Parathyroid adenoma (tissue), 2 donors: ENCODE measurements around the gene YBX2.

Experiments
- H2AFZ ChIP-seq: fragments of 300-600 bp; sonication (generic); one replicate; pipeline ENCODE4 v1.7.0; 2017; ENCODE audit warnings: antibody characterized with exemption, mild to moderate bottlenecking
- H3K27ac ChIP-seq: fragments of 300-600 bp; sonication (generic); one replicate; pipeline ENCODE4 v1.7.0; 2017
- H3K27me3 ChIP-seq: fragments of 300-600 bp; sonication (generic); one replicate; pipeline ENCODE4 v1.7.0; 2017; ENCODE audit warnings: low read length; ENCODE audit not compliant: control insufficient read depth, insufficient read depth
- H3K36me3 ChIP-seq: fragments of 300-600 bp; sonication (generic); one replicate; pipeline ENCODE4 v1.7.0; 2017; ENCODE audit warnings: low read length; ENCODE audit not compliant: control insufficient read depth, insufficient read depth
- H3K4me1 ChIP-seq: fragments of 300-600 bp; sonication (generic); one replicate; pipeline ENCODE4 v1.7.0; 2017; ENCODE audit warnings: control low read depth
- H3K4me2 ChIP-seq: fragments of 300-600 bp; sonication (generic); one replicate; pipeline ENCODE4 v1.7.0; 2017; ENCODE audit warnings: low read length
- H3K4me3 ChIP-seq: fragments of 300-600 bp; sonication (generic); one replicate; pipeline ENCODE4 v1.7.0; 2017; ENCODE audit warnings: low read depth, low read length
- H3K79me2 ChIP-seq: fragments of 300-600 bp; sonication (generic); one replicate; pipeline ENCODE4 v1.7.0; 2017; ENCODE audit warnings: control low read depth
- H3K9ac ChIP-seq: fragments of 300-600 bp; sonication (generic); one replicate; pipeline ENCODE4 v1.7.0; 2017; ENCODE audit warnings: mild to moderate bottlenecking
- H3K9me3 ChIP-seq: fragments of 300-600 bp; sonication (generic); one replicate; pipeline ENCODE4 v1.7.0; 2017; ENCODE audit warnings: low read length; ENCODE audit not compliant: control insufficient read depth
- TF ChIP-seq, protein P1 (sequence below): fragments of 300-600 bp; sonication (generic); IDR thresholded peaks from one replicate; pipeline ENCODE4 v1.7.0; 2017; ENCODE audit warnings: antibody characterized with exemption, mild to moderate bottlenecking
- donor health status: primary hyperparathyroidism.

The YBX2 gene

DNA sequence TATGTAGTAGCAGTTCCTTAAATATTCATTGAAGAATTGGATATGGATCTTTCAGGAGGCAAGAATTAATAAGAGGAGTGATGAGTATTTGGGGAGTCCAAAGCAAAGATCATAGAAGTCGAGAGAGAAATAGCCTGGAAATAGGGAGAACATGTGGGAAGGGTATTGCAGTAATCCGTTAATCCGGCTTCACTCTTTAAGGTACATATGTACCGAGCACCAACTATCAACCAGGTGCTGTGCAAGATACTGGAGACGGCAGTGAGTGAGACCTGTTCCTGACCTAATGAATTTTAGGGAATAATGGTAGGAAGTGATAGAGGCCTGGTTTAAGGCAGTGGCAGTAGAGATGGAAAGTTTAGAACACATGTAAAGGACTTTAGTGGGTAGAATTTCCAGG is 41.4 kb downstream of the YBX2 start:
- H3K4me1 ChIP-seq: peaks cover 20% of the 10 kb centered on the region

GRCh38 chr17:7252176-7253043 is 42.0 kb downstream of the YBX2 start, which contains the start of gene ELP5:
TSS of gene ELP5 (plus strand) at chr17:7252215. CDS start at chr17:7252551, 336 bp downstream.
- Histone ChIP-seq H3K4me1 (peaks cover 20% of the 10 kb centered on the region), H3K9me3 (no peaks in the 10 kb centered on the region), H3K27ac (peak within 1 kb of the TSS; percentile 94)

More for the DNA sequence above, 41.4 kb downstream of the YBX2 start:
- Histone ChIP-seq H3K27ac (peak overlapping the region; percentile 94), H3K4me2 (peak overlapping the region; percentile 96), H3K4me3 (peak overlapping the region; percentile 89), H3K79me2 (peaks cover 37% of the 10 kb centered on the region), H3K9ac (no peak overlapping the region), H3K9me3 (no peaks in the 10 kb centered on the region), H3K36me3 (no peaks in the 10 kb centered on the region), H2AFZ (no peak overlapping the region), H3K27me3 (no peaks in the 10 kb centered on the region)
- TF ChIP-seq, protein P1, sequence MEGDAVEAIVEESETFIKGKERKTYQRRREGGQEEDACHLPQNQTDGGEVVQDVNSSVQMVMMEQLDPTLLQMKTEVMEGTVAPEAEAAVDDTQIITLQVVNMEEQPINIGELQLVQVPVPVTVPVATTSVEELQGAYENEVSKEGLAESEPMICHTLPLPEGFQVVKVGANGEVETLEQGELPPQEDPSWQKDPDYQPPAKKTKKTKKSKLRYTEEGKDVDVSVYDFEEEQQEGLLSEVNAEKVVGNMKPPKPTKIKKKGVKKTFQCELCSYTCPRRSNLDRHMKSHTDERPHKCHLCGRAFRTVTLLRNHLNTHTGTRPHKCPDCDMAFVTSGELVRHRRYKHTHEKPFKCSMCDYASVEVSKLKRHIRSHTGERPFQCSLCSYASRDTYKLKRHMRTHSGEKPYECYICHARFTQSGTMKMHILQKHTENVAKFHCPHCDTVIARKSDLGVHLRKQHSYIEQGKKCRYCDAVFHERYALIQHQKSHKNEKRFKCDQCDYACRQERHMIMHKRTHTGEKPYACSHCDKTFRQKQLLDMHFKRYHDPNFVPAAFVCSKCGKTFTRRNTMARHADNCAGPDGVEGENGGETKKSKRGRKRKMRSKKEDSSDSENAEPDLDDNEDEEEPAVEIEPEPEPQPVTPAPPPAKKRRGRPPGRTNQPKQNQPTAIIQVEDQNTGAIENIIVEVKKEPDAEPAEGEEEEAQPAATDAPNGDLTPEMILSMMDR: no peak

DNA sequence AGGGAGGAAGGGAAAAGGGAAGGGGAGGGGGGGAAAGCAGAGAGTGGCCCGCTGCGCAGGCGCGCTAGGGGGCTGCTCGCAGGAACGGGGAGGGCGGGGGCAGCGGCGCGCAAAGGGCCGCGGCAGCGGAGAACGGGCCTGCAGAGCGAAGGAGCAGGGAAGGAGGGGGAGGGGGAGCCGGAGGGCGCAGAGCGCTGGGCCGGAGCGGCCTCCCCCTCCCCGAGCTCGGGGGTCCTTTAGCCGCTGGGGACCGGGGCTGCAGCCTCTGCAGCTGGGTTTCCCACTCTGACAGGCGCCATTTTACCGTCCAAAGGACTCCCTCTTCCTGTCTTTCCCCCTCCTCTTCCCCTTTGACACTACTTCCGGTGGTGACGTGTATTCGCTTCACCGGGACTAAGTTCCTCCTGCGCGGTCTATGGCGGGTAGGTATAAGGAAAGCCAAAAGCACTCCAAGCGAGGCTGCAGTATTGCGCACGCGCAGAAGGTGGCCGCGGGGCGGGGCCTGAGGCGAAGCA is 42.7 kb downstream of the YBX2 start, which contains the start of gene CTDNEP1:
Gene CTDNEP1 (minus strand): TSS at position 74 of the 515 bp plus-strand sequence. CDS start 438 bp downstream, outside the sequence.
- Histone ChIP-seq H3K4me3 (peak within 1 kb of the TSS; percentile 89), H3K36me3 (no peaks in the 10 kb centered on the region), H3K9ac (peak within 1 kb of the TSS; percentile 21), H3K9me3 (no peaks in the 10 kb centered on the region), H3K4me1 (peaks cover 20% of the 10 kb centered on the region), H3K27ac (peak within 1 kb of the TSS; percentile 94), H2AFZ (peak within 1 kb of the TSS; percentile 70), H3K4me2 (peak within 1 kb of the TSS; percentile 96), H3K79me2 (peaks cover 50% of the 10 kb centered on the region), H3K27me3 (no peaks in the 10 kb centered on the region)
- TF ChIP-seq, protein P1: no peak

More at GRCh38 chr17:7252176-7253043, 42.0 kb downstream of the YBX2 start, which contains the start of gene ELP5:
- peak within 1 kb of the TSS; percentile 70 for H2AFZ ChIP-seq
- H3K4me2 ChIP-seq: peak within 1 kb of the TSS; percentile 96
- no peaks in the 10 kb centered on the region for H3K27me3 ChIP-seq
- peaks cover 43% of the 10 kb centered on the region for H3K79me2 ChIP-seq
- H3K9ac ChIP-seq: peak within 1 kb of the TSS; percentile 21
- TF ChIP-seq, protein P1: peak; percentile 62
- no peaks in the 10 kb centered on the region for H3K36me3 ChIP-seq
- H3K4me3 ChIP-seq: peak within 1 kb of the TSS; percentile 89

DNA sequence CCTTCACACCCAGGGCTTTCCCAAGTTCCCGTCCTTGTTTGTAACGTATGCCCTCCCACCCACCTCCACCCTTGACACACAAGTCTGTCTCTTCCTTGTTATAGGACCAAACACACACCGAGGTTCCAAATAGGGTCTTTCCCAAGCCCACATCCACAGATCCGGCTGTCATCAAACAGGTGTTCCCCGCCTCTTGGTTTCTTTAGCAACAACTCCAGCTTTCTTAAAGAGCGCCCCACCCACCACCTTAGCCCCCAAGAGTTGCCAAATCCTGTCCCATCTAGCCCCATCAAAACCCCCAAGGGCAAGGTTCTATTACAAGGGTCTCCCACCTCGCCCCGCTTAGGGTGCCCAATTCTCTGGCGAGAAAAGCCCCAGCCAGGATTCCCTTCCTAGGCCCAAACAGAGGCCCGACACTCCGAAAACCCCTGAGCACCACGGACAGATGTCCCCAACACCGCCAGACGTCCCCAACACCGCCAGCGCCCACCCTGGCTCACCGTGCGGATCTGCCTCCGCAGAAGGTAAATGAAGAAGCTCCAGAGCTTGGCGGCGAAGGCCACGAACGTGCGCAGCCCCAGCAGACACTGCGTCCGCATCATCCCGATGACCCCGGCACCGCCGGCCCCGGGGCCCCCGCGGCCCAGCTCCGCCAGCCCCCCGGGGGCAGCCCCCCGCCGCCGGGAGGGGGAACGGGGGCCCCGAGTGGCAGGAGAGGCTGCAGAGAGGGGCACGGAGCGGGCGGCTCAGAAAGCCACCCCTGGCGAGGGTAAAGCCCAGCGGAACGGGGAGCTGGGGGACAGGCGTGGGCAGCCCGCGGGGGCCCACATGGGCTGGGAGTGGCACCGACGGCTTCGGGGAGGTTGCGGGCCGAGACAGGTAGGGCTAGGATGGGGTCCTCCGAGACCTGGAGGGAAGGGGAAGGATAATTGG is 43.5 kb downstream of the YBX2 start:
- H3K4me1 ChIP-seq: peaks cover 20% of the 10 kb centered on the region
- H3K27me3 ChIP-seq: no peaks in the 10 kb centered on the region
- no peaks in the 10 kb centered on the region for H3K36me3 ChIP-seq
- H2AFZ ChIP-seq: peak overlapping the region; percentile 61
- H3K9me3 ChIP-seq: no peaks in the 10 kb centered on the region
- peak overlapping the region; percentile 89 for H3K4me3 ChIP-seq
- TF ChIP-seq, protein P1: no peak
- H3K79me2 ChIP-seq: peaks cover 50% of the 10 kb centered on the region
- peak overlapping the region; percentile 95 for H3K4me2 ChIP-seq
- peak overlapping the region; percentile 94 for H3K27ac ChIP-seq
- peak overlapping the region; percentile 21 for H3K9ac ChIP-seq
